Measurements from ENCODE around the gene ZBTB45. TPM values are rescaled to one million over a fixed set of nuclear protein-coding genes. Genes with fewer than 3 reads are reported as not detected.

ZBTB45 gene
- total and polyA plus RNA-seq, 10 of the 15 experiments (the other 5 are each of a cell fraction or from before 2014, with no cell fraction given): 0.29 to 17.2 (median 4.2) TPM

- no peak for FAIRE-seq
- Histone ChIP-seq H3K4me1 (ENCODE audit: control insufficient read depth, insufficient read depth, low read length) (peaks cover 8% of the 10 kb centered on the region), H4K20me1 (ENCODE audit: control insufficient read depth, insufficient read depth) (no peaks in the 10 kb centered on the region), H3K4me3 (no peak overlapping the region), H3K4me2 (ENCODE audit: control insufficient read depth, insufficient read depth) (no peak overlapping the region), H2AFZ (ENCODE audit: control insufficient read depth, low read depth, low read length) (no peak overlapping the region), H3K9me3 (replicated peaks; ENCODE audit: control insufficient read depth, insufficient read depth, low read length) (no peaks in the 10 kb centered on the region; the same call in 2 of the 3 replicates), H3K27ac (ENCODE audit: control insufficient read depth, insufficient read depth) (no peak overlapping the region), H3K9ac (ENCODE audit: control insufficient read depth, insufficient read depth, low read length) (no peak overlapping the region), H3K27me3 (replicated peaks in 1 of 2; ENCODE audit: control insufficient read depth in 2 of 2, insufficient read depth in 2 of 2, low read length in 1 of 2) (no peaks in the 10 kb centered on the region), H3K36me3 (ENCODE audit: control insufficient read depth in 2 of 2, insufficient read depth in 2 of 2, low read length in 1 of 2) (no peaks in the 10 kb centered on the region), H3K79me2 (ENCODE audit: control insufficient read depth, insufficient read depth, low read length) (peaks cover 9% of the 10 kb centered on the region)
- SMC1A ChIA-PET (ENCODE audit: uncharacterized antibody, unreplicated experiment): no interaction called here
- WGBS (ENCODE audit: insufficient coverage, insufficient replicate concordance, low lambda C conversion rate, missing lambda C conversion rate): 59% methylated on average over 8 of the region's 8 CpGs
- intact Hi-C loops (cut with micrococcal nuclease; ENCODE audit: unreplicated experiment) (no loop called here), in situ Hi-C loops (cut with MboI) (no loop called here)
- BruUV-seq (replicated peaks): no TSS peak
- RAD21 ChIA-PET (ENCODE audit: unreplicated experiment): no interaction called here
- TF ChIP-seq NR2F1 (conservative IDR thresholded peaks at IDR 0.05) (0 out of 2 replicates have a peak, but pooled peaks have one; percentile 14), MEF2A (IDR thresholded peaks at IDR 0.05; ENCODE audit: insufficient read depth, low read depth, low read length) (no peak), NBN (IDR thresholded peaks at IDR 0.05) (no peak), MLLT1 (IDR thresholded peaks at IDR 0.05) (no peak)
- CTCF ChIA-PET: interaction anchor here (1.1 to 1.5 kb wide), 2 partner anchors 10 kb away, joined by 3 to 5 read pairs; partner anchors contain the start of gene ZBTB45
- DNase-seq (ENCODE audit: low read depth, low spot score): no peak
- POLR2A ChIA-PET: no interaction called here
- ATAC-seq: no peak
These were observed 9.3 kb downstream of the ZBTB45 start for GRCh38 chr19:58510084-58510862.

DNA sequence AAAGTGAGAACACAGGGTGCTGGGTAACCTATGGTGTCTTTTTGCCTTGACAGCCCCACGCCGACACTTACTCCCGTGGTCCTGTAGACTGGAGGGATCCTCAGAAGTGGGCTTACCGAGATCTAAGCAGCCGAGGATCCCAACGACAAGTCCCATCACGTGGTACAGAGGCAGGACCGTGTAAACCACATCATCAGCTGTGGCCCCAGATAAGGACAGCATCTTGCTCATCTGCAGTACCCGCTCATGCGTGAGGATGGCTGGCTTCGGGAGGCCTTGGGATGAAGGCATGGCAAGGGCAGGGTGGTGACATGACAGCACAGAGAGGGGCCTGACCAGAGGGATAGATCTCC, 9.9 kb downstream of the ZBTB45 start:
- no peaks in the 10 kb centered on the region for H3K27me3 ChIP-seq (replicated peaks in 1 of 2; ENCODE audit: control insufficient read depth in 2 of 2, insufficient read depth in 2 of 2, low read length in 1 of 2)
- H3K9ac ChIP-seq (ENCODE audit: control insufficient read depth, insufficient read depth, low read length): no peak overlapping the region
- ATAC-seq: no peak
- H3K9me3 ChIP-seq (replicated peaks; ENCODE audit: control insufficient read depth, insufficient read depth, low read length): no peaks in the 10 kb centered on the region; the same call in 2 of the 3 replicates
- POLR2A ChIA-PET: no interaction called here
- H3K36me3 ChIP-seq (ENCODE audit: control insufficient read depth in 2 of 2, insufficient read depth in 2 of 2, low read length in 1 of 2): no peaks in the 10 kb centered on the region
- H4K20me1 ChIP-seq (ENCODE audit: control insufficient read depth, insufficient read depth): no peaks in the 10 kb centered on the region
- no peak overlapping the region for H2AFZ ChIP-seq (ENCODE audit: control insufficient read depth, low read depth, low read length)
- WGBS (ENCODE audit: insufficient coverage, insufficient replicate concordance, low lambda C conversion rate, missing lambda C conversion rate): 66% methylated on average over 11 of the region's 11 CpGs
- H3K27ac ChIP-seq (ENCODE audit: control insufficient read depth, insufficient read depth): no peak overlapping the region
- in situ Hi-C loops (cut with MboI): no loop called here
- no peak for FAIRE-seq
- CTCF ChIA-PET: interaction anchor here (1.1 kb wide), 1 partner anchor 10 kb away, joined by 3 read pairs; the partner anchor contains the start of gene ZBTB45
- H3K4me1 ChIP-seq (ENCODE audit: control insufficient read depth, insufficient read depth, low read length): peaks cover 5% of the 10 kb centered on the region
- intact Hi-C loops (cut with micrococcal nuclease; ENCODE audit: unreplicated experiment): no loop called here
- SMC1A ChIA-PET (ENCODE audit: uncharacterized antibody, unreplicated experiment): no interaction called here
- RAD21 ChIA-PET (ENCODE audit: unreplicated experiment): no interaction called here
- H3K4me3 ChIP-seq: no peak overlapping the region
- peaks cover 5% of the 10 kb centered on the region for H3K79me2 ChIP-seq (ENCODE audit: control insufficient read depth, insufficient read depth, low read length)
- no peak overlapping the region for H3K4me2 ChIP-seq (ENCODE audit: control insufficient read depth, insufficient read depth)
- DNase-seq (ENCODE audit: low read depth, low spot score): no peak
- BruUV-seq (replicated peaks): no TSS peak
- no peak for TF ChIP-seq CBX5 (IDR thresholded peaks at IDR 0.05; ENCODE audit: low read depth)
- TF ChIP-seq NRF1 (conservative IDR thresholded peaks at IDR 0.05; ENCODE audit: low read depth, low read length): no peak
- TF ChIP-seq, protein P1, sequence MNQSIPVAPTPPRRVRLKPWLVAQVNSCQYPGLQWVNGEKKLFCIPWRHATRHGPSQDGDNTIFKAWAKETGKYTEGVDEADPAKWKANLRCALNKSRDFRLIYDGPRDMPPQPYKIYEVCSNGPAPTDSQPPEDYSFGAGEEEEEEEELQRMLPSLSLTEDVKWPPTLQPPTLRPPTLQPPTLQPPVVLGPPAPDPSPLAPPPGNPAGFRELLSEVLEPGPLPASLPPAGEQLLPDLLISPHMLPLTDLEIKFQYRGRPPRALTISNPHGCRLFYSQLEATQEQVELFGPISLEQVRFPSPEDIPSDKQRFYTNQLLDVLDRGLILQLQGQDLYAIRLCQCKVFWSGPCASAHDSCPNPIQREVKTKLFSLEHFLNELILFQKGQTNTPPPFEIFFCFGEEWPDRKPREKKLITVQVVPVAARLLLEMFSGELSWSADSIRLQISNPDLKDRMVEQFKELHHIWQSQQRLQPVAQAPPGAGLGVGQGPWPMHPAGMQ (IDR thresholded peaks at IDR 0.05; ENCODE audit: borderline replicate concordance): no peak
- TF ChIP-seq, protein P2, sequence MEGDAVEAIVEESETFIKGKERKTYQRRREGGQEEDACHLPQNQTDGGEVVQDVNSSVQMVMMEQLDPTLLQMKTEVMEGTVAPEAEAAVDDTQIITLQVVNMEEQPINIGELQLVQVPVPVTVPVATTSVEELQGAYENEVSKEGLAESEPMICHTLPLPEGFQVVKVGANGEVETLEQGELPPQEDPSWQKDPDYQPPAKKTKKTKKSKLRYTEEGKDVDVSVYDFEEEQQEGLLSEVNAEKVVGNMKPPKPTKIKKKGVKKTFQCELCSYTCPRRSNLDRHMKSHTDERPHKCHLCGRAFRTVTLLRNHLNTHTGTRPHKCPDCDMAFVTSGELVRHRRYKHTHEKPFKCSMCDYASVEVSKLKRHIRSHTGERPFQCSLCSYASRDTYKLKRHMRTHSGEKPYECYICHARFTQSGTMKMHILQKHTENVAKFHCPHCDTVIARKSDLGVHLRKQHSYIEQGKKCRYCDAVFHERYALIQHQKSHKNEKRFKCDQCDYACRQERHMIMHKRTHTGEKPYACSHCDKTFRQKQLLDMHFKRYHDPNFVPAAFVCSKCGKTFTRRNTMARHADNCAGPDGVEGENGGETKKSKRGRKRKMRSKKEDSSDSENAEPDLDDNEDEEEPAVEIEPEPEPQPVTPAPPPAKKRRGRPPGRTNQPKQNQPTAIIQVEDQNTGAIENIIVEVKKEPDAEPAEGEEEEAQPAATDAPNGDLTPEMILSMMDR (IDR thresholded peaks at IDR 0.05 in 2 of 3, conservative IDR thresholded peaks at IDR 0.05 in 1 of 3; ENCODE audit: control insufficient read depth in 2 of 3, extremely low read depth in 1 of 3, insufficient read depth in 1 of 3, low read depth in 3 of 3, low read length in 3 of 3): no peak
- no peak for TF ChIP-seq NFXL1 (IDR thresholded peaks at IDR 0.05; ENCODE audit: borderline replicate concordance)
- no peak for TF ChIP-seq HDAC2 (IDR thresholded peaks at IDR 0.05)
- no peak for TF ChIP-seq ATF2 (IDR thresholded peaks at IDR 0.05; ENCODE audit: low read length)

Data from GM12878 (cell line).